AG10803 (cell line): Measurements from ENCODE around the gene ESD.
A peak's percentile ranks its signal among the peaks of the same experiment; 100 is the strongest.

ENCODE experiments used
- DNase-seq: peaks from one replicate; pipeline ENCODE4 v3.0.0; 2010; ENCODE audit warnings: low read depth
- H3K4me3 ChIP-seq: 2 replicates; pipeline ENCODE4 v1.5.1; 2011; ENCODE audit warnings: mild to moderate bottlenecking, low read length, control low read depth
- TF ChIP-seq, protein P1 (sequence below): conservative IDR thresholded peaks from 2 replicates; pipeline ENCODE4 v1.5.1; 2011; ENCODE audit warnings: mild to moderate bottlenecking, low read length, control low read depth, inconsistent platforms

The ESD gene

DNA sequence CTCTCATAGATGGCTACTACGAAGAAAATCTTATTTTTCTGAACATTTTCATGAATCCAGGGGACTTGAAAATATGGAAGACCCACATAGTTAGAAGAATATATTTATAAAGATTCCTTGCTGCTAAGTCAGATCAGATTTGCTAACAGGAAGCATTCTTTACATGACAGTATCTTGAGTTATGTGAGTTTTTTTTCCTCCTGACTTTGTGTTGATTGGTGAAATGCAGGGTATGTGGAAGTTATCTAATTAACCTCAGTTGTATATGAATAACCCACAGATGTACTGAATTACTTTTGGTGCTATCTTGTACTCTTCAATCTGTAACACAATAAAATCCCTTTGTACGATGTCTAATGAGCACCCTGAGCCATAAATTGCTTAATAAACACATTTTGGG, 53.8 kb downstream of the ESD start:
- peak; percentile 11 for DNase-seq
- TF ChIP-seq, protein P1, sequence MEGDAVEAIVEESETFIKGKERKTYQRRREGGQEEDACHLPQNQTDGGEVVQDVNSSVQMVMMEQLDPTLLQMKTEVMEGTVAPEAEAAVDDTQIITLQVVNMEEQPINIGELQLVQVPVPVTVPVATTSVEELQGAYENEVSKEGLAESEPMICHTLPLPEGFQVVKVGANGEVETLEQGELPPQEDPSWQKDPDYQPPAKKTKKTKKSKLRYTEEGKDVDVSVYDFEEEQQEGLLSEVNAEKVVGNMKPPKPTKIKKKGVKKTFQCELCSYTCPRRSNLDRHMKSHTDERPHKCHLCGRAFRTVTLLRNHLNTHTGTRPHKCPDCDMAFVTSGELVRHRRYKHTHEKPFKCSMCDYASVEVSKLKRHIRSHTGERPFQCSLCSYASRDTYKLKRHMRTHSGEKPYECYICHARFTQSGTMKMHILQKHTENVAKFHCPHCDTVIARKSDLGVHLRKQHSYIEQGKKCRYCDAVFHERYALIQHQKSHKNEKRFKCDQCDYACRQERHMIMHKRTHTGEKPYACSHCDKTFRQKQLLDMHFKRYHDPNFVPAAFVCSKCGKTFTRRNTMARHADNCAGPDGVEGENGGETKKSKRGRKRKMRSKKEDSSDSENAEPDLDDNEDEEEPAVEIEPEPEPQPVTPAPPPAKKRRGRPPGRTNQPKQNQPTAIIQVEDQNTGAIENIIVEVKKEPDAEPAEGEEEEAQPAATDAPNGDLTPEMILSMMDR, result no peak
- no peak overlapping the region for H3K4me3 ChIP-seq

DNA sequence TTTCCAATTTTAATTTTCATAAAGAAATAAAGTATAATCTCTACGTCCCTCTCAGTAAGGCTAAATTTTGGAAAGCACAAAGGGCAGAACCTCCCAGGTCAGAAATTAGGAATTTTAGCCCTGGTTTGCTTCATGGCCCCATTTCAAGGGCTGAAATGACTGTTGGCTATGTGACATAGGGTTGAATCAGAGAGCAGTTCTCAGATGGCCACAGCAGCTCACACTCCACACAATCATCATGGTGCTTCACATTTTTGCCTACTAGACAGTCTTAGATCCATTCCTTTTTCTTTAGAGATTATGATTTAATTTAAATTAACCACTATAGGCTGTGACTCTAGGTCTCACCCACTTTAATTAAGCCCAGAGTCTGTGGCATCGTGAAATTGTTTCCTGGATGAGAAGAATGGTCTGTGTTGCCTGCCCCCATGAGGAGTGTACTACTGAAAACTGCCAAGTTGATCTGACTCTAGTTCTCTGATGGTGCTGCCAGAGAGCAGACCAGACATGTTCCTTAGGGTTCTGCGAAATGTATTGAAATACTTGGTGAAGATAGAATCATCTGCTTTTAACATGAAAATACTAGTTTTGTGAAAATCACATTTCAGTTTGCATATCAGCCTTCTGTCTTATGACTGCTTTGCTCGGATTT, 57.4 kb downstream of the ESD start:
- TF ChIP-seq, protein P1, result no peak
- no peak for DNase-seq
- no peak overlapping the region for H3K4me3 ChIP-seq

- DNase-seq, result no peak
- H3K4me3 ChIP-seq, result no peak overlapping the region
- TF ChIP-seq, protein P1, result no peak
These were observed 58.2 kb downstream of the ESD start for GRCh38 chr13:46738766-46739165.

DNA sequence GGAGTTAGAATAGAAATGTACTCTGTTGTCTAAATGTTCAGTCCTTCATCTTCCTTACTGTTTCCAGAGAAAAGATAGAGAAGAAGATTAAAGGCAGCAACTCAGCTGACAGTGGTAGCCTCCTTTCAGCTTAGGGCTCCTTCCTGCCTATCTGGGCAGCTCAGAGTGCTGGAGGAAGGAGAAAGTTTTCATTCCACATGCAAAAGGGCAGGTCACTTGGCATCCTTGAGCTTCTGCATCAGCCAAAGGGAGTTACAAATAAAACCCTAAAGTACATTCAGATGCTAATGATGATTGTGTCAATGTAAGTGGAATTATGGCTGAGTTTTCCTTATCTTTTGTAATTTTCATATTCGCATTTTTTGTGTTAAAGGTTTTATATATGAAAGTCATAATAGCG, 58.9 kb downstream of the ESD start:
- DNase-seq, result peak; percentile 7
- H3K4me3 ChIP-seq, result no peak overlapping the region
- TF ChIP-seq, protein P1, result no peak

DNA sequence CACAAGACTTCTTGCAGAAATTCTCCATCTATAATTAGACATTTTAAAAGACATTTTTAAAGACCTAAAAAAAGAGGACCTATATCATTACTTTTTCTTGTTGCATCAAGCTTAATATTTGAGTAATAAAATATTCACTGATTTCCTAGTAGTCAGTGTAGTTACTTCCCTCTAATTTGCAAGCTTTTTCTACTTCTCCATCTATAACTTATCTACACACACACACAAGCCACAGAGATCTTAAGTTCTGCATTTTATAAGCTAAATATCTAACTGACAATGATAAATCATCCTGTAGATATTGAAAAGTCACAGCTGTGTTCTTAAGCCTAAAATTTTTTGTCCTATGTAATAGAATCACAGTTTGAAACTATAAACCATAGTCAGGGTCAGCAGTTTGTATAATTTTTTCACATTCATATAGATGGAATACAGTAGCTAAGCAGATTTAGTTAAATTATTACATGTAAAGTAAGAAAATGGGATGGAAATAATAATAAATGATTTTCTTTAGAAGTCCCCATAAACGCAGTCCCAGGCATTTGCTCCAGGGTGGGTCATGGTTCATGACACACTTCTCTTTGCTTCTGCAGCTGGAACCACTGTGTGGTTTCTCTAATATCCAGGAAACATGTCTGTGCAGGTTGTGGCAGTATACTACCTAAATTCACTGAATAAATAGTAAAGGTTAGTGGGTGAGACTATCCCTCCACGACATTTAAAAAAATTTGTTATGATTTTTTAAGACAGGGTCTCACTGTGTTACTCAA, 60.2 kb downstream of the ESD start:
- H3K4me3 ChIP-seq, result no peak overlapping the region
- TF ChIP-seq, protein P1, result no peak
- DNase-seq, result no peak

- TF ChIP-seq, protein P1, result no peak
- H3K4me3 ChIP-seq, result no peak overlapping the region
- no peak for DNase-seq
These were observed 61.5 kb downstream of the ESD start for GRCh38 chr13:46735425-46735824.

DNA sequence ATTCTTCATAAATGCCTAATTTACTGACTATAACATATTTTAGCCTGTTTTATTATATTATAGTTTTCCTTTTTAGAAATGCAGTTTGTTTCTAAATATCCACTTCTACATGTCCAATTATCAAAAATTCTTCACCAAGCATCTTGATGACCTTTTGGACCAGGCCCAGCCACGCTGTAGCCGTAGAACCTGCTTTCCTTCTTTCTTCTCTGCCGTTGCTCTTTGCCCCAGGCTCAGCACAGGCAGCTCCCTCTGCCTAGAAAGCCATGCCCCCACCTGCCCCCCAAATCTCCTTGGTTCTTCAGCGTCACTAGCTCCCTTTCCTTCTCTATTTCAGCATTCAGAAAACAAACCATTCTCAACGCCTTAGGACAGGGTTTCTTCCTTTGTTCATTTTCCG, 65.4 kb downstream of the ESD start:
- DNase-seq, result no peak
- TF ChIP-seq, protein P1, result no peak

More for the DNA sequence above, 65.4 kb downstream of the ESD start:
- no peak overlapping the region for H3K4me3 ChIP-seq
